Natural killer cell treated with Interleukin-12 subunit alpha and Interleukin-12 subunit beta and Interleukin-15 and Interleukin-18, amount 100 ng/mL, for 72 hours (primary cell): ENCODE data around the gene IL1RAPL1. TPM values are rescaled to one million over a fixed set of nuclear protein-coding genes. Genes with fewer than 3 reads are reported as not detected.

Experiments used
- ATAC-seq, 2 donors: fragments of 150-1000 bp; cut with Tn5 transposase in 1 of 2; sonication (Bioruptor Pico), chemical (Tn5 transposase) in 1 of 2; 2 replicates each; pipeline ENCODE4 v1.10.0; 2021
- DNase-seq: peaks from one replicate; pipeline ENCODE4 v3.0.0; 2022; ENCODE audit warnings: low spot score
- H3K27ac Mint-ChIP-seq, 2 donors: 1 replicate in 1 of 2; 2 replicates in 1 of 2; pipeline ENCODE4 v1.8.0; 2022; ENCODE audit warnings: mixed read lengths in 2 of 2, mild to moderate bottlenecking in 1 of 2, moderate library complexity in 1 of 2
- H3K27me3 Mint-ChIP-seq, 2 donors: 1 replicate in 1 of 2; 2 replicates in 1 of 2; pipeline ENCODE4 v1.8.0; 2022; ENCODE audit warnings: mixed read lengths in 2 of 2
- H3K36me3 Mint-ChIP-seq: one replicate; pipeline ENCODE4 v1.8.0; 2022; ENCODE audit warnings: mixed read lengths
- H3K4me1 Mint-ChIP-seq, 2 donors: 1 replicate in 1 of 2; 2 replicates in 1 of 2; pipeline ENCODE4 v1.8.0; 2022; ENCODE audit warnings: low read depth in 2 of 2, mixed read lengths in 2 of 2, mild to moderate bottlenecking in 1 of 2
- H3K4me3 Mint-ChIP-seq: one replicate; pipeline ENCODE4 v1.8.0; 2022; ENCODE audit warnings: mixed read lengths
- H3K9me3 Mint-ChIP-seq: 2 replicates; pipeline ENCODE4 v1.8.0; 2022; ENCODE audit warnings: mixed read lengths
- total RNA-seq, 2 donors: library from RNA; stranded (reverse); gene quantifications; one replicate each; pipeline ENCODE4 v1.2.3, GENCODE V29; 2022

The IL1RAPL1 gene
- total RNA-seq, 2 donors from 2014 or later: not detected

GRCh38 chrX:28665778-28666177 lies 78.5 kb downstream of the IL1RAPL1 start:
- Mint-ChIP-seq H3K4me1 (no peaks in the 10 kb centered on the region), H3K36me3 (no peaks in the 10 kb centered on the region), H3K4me3 (no peak overlapping the region), H3K9me3 (peaks cover 7% of the 10 kb centered on the region), H3K27ac (no peak overlapping the region), H3K27me3 (no peaks in the 10 kb centered on the region)
- DNase-seq: no peak
- ATAC-seq: no peak

GRCh38 chrX:28668303-28668702 lies 81.1 kb downstream of the IL1RAPL1 start:
- ATAC-seq (no peak), DNase-seq (no peak)
- H3K27ac Mint-ChIP-seq: no peak overlapping the region
- H3K4me1 Mint-ChIP-seq: no peaks in the 10 kb centered on the region
- H3K9me3 Mint-ChIP-seq: peaks cover 3% of the 10 kb centered on the region
- H3K27me3 Mint-ChIP-seq: no peaks in the 10 kb centered on the region
- H3K4me3 Mint-ChIP-seq: no peak overlapping the region
- no peaks in the 10 kb centered on the region for H3K36me3 Mint-ChIP-seq

GRCh38 chrX:28668957-28669356 lies 81.7 kb downstream of the IL1RAPL1 start:
- Mint-ChIP-seq H3K4me3 (no peak overlapping the region), H3K27me3 (no peaks in the 10 kb centered on the region), H3K36me3 (no peaks in the 10 kb centered on the region), H3K27ac (no peak overlapping the region), H3K9me3 (peaks cover 3% of the 10 kb centered on the region), H3K4me1 (no peaks in the 10 kb centered on the region)
- no peak for DNase-seq
- ATAC-seq: no peak

GRCh38 chrX:28670074-28670473 lies 82.8 kb downstream of the IL1RAPL1 start:
- H3K36me3 Mint-ChIP-seq: no peaks in the 10 kb centered on the region
- no peaks in the 10 kb centered on the region for H3K9me3 Mint-ChIP-seq
- no peaks in the 10 kb centered on the region for H3K4me1 Mint-ChIP-seq
- no peak for ATAC-seq
- no peak overlapping the region for H3K4me3 Mint-ChIP-seq
- no peaks in the 10 kb centered on the region for H3K27me3 Mint-ChIP-seq
- H3K27ac Mint-ChIP-seq: no peak overlapping the region
- DNase-seq: no peak

- DNase-seq (no peak), ATAC-seq (no peak)
- Mint-ChIP-seq H3K4me1 (no peaks in the 10 kb centered on the region), H3K36me3 (no peaks in the 10 kb centered on the region), H3K27ac (no peak overlapping the region), H3K9me3 (no peaks in the 10 kb centered on the region), H3K4me3 (no peak overlapping the region), H3K27me3 (no peaks in the 10 kb centered on the region)
Measured at GRCh38 chrX:28675173-28675572, 87.9 kb downstream of the IL1RAPL1 start.

- H3K9me3 Mint-ChIP-seq: peaks cover 5% of the 10 kb centered on the region
- no peak overlapping the region for H3K4me3 Mint-ChIP-seq
- H3K4me1 Mint-ChIP-seq: no peaks in the 10 kb centered on the region
- ATAC-seq: no peak
- no peak overlapping the region for H3K27ac Mint-ChIP-seq
- H3K27me3 Mint-ChIP-seq: no peaks in the 10 kb centered on the region
- no peak for DNase-seq
- no peaks in the 10 kb centered on the region for H3K36me3 Mint-ChIP-seq
Measured at GRCh38 chrX:28693101-28693500, 105.9 kb downstream of the IL1RAPL1 start.

- H3K27ac Mint-ChIP-seq: no peak overlapping the region
- no peaks in the 10 kb centered on the region for H3K36me3 Mint-ChIP-seq
- H3K9me3 Mint-ChIP-seq: no peaks in the 10 kb centered on the region
- H3K4me1 Mint-ChIP-seq: no peaks in the 10 kb centered on the region
- no peak for DNase-seq
- H3K4me3 Mint-ChIP-seq: no peak overlapping the region
- no peaks in the 10 kb centered on the region for H3K27me3 Mint-ChIP-seq
- ATAC-seq: no peak
Measured at GRCh38 chrX:28697732-28698131, 110.5 kb downstream of the IL1RAPL1 start.

GRCh38 chrX:28701222-28701621 lies 114.0 kb downstream of the IL1RAPL1 start:
- no peaks in the 10 kb centered on the region for H3K36me3 Mint-ChIP-seq
- no peaks in the 10 kb centered on the region for H3K27me3 Mint-ChIP-seq

GRCh38 chrX:28706964-28707363 lies 119.7 kb downstream of the IL1RAPL1 start:
- H3K4me3 Mint-ChIP-seq: no peak overlapping the region
- H3K9me3 Mint-ChIP-seq: peaks cover 7% of the 10 kb centered on the region
- H3K27ac Mint-ChIP-seq: no peak overlapping the region
- no peaks in the 10 kb centered on the region for H3K36me3 Mint-ChIP-seq
- ATAC-seq (no peak), DNase-seq (no peak)
- no peaks in the 10 kb centered on the region for H3K27me3 Mint-ChIP-seq
- H3K4me1 Mint-ChIP-seq: no peaks in the 10 kb centered on the region

More at GRCh38 chrX:28701222-28701621, 114.0 kb downstream of the IL1RAPL1 start:
- no peak overlapping the region for H3K27ac Mint-ChIP-seq
- ATAC-seq (no peak), DNase-seq (no peak)
- no peak overlapping the region for H3K4me3 Mint-ChIP-seq
- H3K4me1 Mint-ChIP-seq: no peaks in the 10 kb centered on the region
- peaks cover 3% of the 10 kb centered on the region for H3K9me3 Mint-ChIP-seq

GRCh38 chrX:28709421-28709820 lies 122.2 kb downstream of the IL1RAPL1 start:
- no peaks in the 10 kb centered on the region for H3K27me3 Mint-ChIP-seq
- no peak for DNase-seq
- ATAC-seq: no peak
- no peak overlapping the region for H3K4me3 Mint-ChIP-seq
- H3K36me3 Mint-ChIP-seq: no peaks in the 10 kb centered on the region
- no peak overlapping the region for H3K27ac Mint-ChIP-seq
- H3K9me3 Mint-ChIP-seq: peaks cover 5% of the 10 kb centered on the region
- H3K4me1 Mint-ChIP-seq: no peaks in the 10 kb centered on the region

- no peaks in the 10 kb centered on the region for H3K4me1 Mint-ChIP-seq
- H3K27me3 Mint-ChIP-seq: no peaks in the 10 kb centered on the region
- H3K36me3 Mint-ChIP-seq: no peaks in the 10 kb centered on the region
- H3K27ac Mint-ChIP-seq: no peak overlapping the region
- ATAC-seq (no peak), DNase-seq (no peak)
- no peak overlapping the region for H3K4me3 Mint-ChIP-seq
- H3K9me3 Mint-ChIP-seq: peaks cover 14% of the 10 kb centered on the region
Measured at GRCh38 chrX:28717864-28718263, 130.6 kb downstream of the IL1RAPL1 start.

GRCh38 chrX:28718450-28718849 lies 131.2 kb downstream of the IL1RAPL1 start:
- peaks cover 14% of the 10 kb centered on the region for H3K9me3 Mint-ChIP-seq
- H3K27ac Mint-ChIP-seq: no peak overlapping the region
- H3K4me3 Mint-ChIP-seq: no peak overlapping the region
- ATAC-seq: no peak
- H3K4me1 Mint-ChIP-seq: no peaks in the 10 kb centered on the region
- no peak for DNase-seq
- peaks cover 3% of the 10 kb centered on the region for H3K36me3 Mint-ChIP-seq
- H3K27me3 Mint-ChIP-seq: no peaks in the 10 kb centered on the region

GRCh38 chrX:28719620-28720019 lies 132.4 kb downstream of the IL1RAPL1 start:
- Mint-ChIP-seq H3K36me3 (peaks cover 5% of the 10 kb centered on the region), H3K4me1 (no peaks in the 10 kb centered on the region), H3K4me3 (no peak overlapping the region), H3K9me3 (peaks cover 14% of the 10 kb centered on the region), H3K27me3 (no peaks in the 10 kb centered on the region), H3K27ac (no peak overlapping the region)
- no peak for ATAC-seq
- DNase-seq: no peak

- DNase-seq: no peak
Measured at GRCh38 chrX:28752330-28752729, 165.1 kb downstream of the IL1RAPL1 start.

GRCh38 chrX:28756175-28756574 lies 168.9 kb downstream of the IL1RAPL1 start:
- Mint-ChIP-seq H3K27me3 (no peaks in the 10 kb centered on the region), H3K4me3 (no peak overlapping the region), H3K4me1 (no peaks in the 10 kb centered on the region), H3K27ac (no peak overlapping the region), H3K36me3 (peaks cover 13% of the 10 kb centered on the region), H3K9me3 (peaks cover 11% of the 10 kb centered on the region)
- no peak for ATAC-seq
- no peak for DNase-seq

More at GRCh38 chrX:28752330-28752729, 165.1 kb downstream of the IL1RAPL1 start:
- Mint-ChIP-seq H3K4me3 (no peak overlapping the region), H3K4me1 (no peaks in the 10 kb centered on the region), H3K36me3 (peaks cover 13% of the 10 kb centered on the region), H3K27me3 (no peaks in the 10 kb centered on the region), H3K9me3 (peaks cover 11% of the 10 kb centered on the region), H3K27ac (no peak overlapping the region)
- no peak for ATAC-seq
